HCT116 (cell line): ENCODE results near the gene NCAPG2. TPM values are rescaled to one million over a fixed set of nuclear protein-coding genes. Genes with fewer than 3 reads are reported as not detected.

Source experiments
- ATAC-seq: fragments of 200-7000 bp; cut with Tn5 transposase; 2 replicates; pipeline ENCODE4 v1.9.1; 2020; ENCODE audit warnings: mild to moderate bottlenecking, moderate library complexity
- BruUV-seq: library from RNA; stranded (reverse); fragments of 400-500 nt; replicated peaks from 2 replicates; lab custom pipeline; 2021; lab: Mats Ljungman, UMichigan
- CTCF ChIA-PET: fragments of 300-600 bp; sonication (Branson Sonifier 250); formaldehyde crosslinking; loops from one replicate; lab custom pipeline; 2021; ENCODE audit warnings: antibody characterized with exemption; lab: Charles Lee
- POLR2A ChIA-PET: fragments of 300-600, 350-600 bp; sonication (Branson Sonifier 250); formaldehyde crosslinking; loops from one replicate; lab custom pipeline; 2021; ENCODE audit warnings: antibody characterized with exemption; lab: Charles Lee
- RAD21 ChIA-PET, 2 experiments: fragments of 300-600 bp; sonication (Branson Sonifier 250); formaldehyde crosslinking; loops; one replicate each; lab custom pipeline; 2023; ENCODE audit warnings: low total read pairs in 2 of 2; ENCODE audit not compliant: uncharacterized antibody in 2 of 2, unreplicated experiment in 2 of 2, low non-redundant PET in 1 of 2; lab: Charles Lee
- DNase-seq: peaks from one replicate; pipeline ENCODE4 v3.0.0-alpha.2; 2010; ENCODE audit warnings: low read depth, low spot score
- H2AFZ ChIP-seq: fragments of 200-600 bp; shearing (Covaris generic), sonication (generic); 2 replicates; pipeline ENCODE4 v1.6.1; 2017; ENCODE audit warnings: low read depth, mixed run types, mixed read lengths, antibody characterized with exemption, low read length; ENCODE audit not compliant: poor library complexity, severe bottlenecking
- H3K27ac ChIP-seq: 2 replicates; pipeline ENCODE4 v1.5.1; 2012; ENCODE audit warnings: low read depth, low read length
- H3K27me3 ChIP-seq: fragments of 200-600 bp; sonication (generic); 2 replicates; pipeline ENCODE4 v1.6.1; 2016; ENCODE audit warnings: mixed run types, low read length, mixed read lengths; ENCODE audit not compliant: insufficient read depth
- H3K36me3 ChIP-seq, 2 experiments: fragments of 200-500 bp in 1 of 2; fragments of 200-600 bp in 1 of 2; sonication (Bioruptor generic) in 1 of 2; sonication (generic) in 1 of 2; 2 replicates each; pipeline versions ENCODE4 v1.5.1 to v1.6.1; 2014 to 2016; ENCODE audit warnings: low read length in 2 of 2, inconsistent platforms in 1 of 2, mixed read lengths in 1 of 2, mixed run types in 1 of 2; ENCODE audit not compliant: insufficient read depth in 2 of 2, control insufficient read depth in 1 of 2
- H3K4me1 ChIP-seq, 2 experiments: fragments of 200-600 bp in 1 of 2; sonication (generic) in 1 of 2; 2 replicates each; pipeline versions ENCODE4 v1.5.1 to v1.6.1; 2012 to 2017; ENCODE audit warnings: low read length in 2 of 2, inconsistent platforms in 1 of 2, mild to moderate bottlenecking in 1 of 2, mixed read lengths in 1 of 2, mixed run types in 1 of 2, moderate library complexity in 1 of 2; ENCODE audit not compliant: insufficient read depth in 2 of 2, control insufficient read depth in 1 of 2
- H3K4me2 ChIP-seq: fragments of 200-600 bp; sonication (generic); 2 replicates; pipeline ENCODE4 v1.6.1; 2017; ENCODE audit warnings: mixed run types, low read length, mixed read lengths
- H3K4me3 ChIP-seq, 2 experiments: fragments of 200-600 bp in 1 of 2; sonication (generic) in 1 of 2; replicated peaks in 1 of 2; 2 replicates each; pipeline ENCODE4 v1.5.1; 2011 to 2016; ENCODE audit warnings: low read length in 2 of 2, control low read depth in 1 of 2, low read depth in 1 of 2, mild to moderate bottlenecking in 1 of 2, mixed read lengths in 1 of 2, mixed run types in 1 of 2
- H3K79me2 ChIP-seq: fragments of 200-600 bp; sonication (generic); 2 replicates; pipeline ENCODE4 v1.6.1; 2017; ENCODE audit warnings: mild to moderate bottlenecking, mixed run types, low read length, moderate library complexity, mixed read lengths; ENCODE audit not compliant: insufficient read depth
- H3K9ac ChIP-seq: fragments of 200-600 bp; sonication (generic); 2 replicates; pipeline ENCODE4 v1.6.1; 2016; ENCODE audit warnings: low read length, mixed read lengths
- H3K9me2 ChIP-seq: fragments of 200-600 bp; sonication (generic), shearing (Covaris generic); 2 replicates; pipeline ENCODE4 v1.6.1; 2017; ENCODE audit warnings: mixed run types, mild to moderate bottlenecking, moderate library complexity; ENCODE audit not compliant: insufficient read depth
- H3K9me3 ChIP-seq, 2 experiments: fragments of 200-500 bp in 1 of 2; fragments of 200-600 bp in 1 of 2; sonication (Bioruptor generic) in 1 of 2; sonication (generic) in 1 of 2; 2 replicates each; pipeline ENCODE4 v1.6.1; 2014 to 2017; ENCODE audit warnings: low read length in 2 of 2, mixed read lengths in 2 of 2, inconsistent platforms in 1 of 2, low read depth in 1 of 2, mild to moderate bottlenecking in 1 of 2, mixed run types in 1 of 2, moderate library complexity in 1 of 2; ENCODE audit not compliant: control insufficient read depth in 1 of 2, insufficient read depth in 1 of 2
- H4K20me1 ChIP-seq: fragments of 200-600 bp; sonication (generic), shearing (Covaris generic); 2 replicates; pipeline ENCODE4 v1.6.1; 2017; ENCODE audit warnings: mixed run types, mild to moderate bottlenecking, moderate library complexity; ENCODE audit not compliant: insufficient read depth
- CBX3 ChIP-seq: IDR thresholded peaks from 2 replicates; pipeline ENCODE4 v1.6.1; 2012; ENCODE audit warnings: low read depth
- EZH2 ChIP-seq: fragments of 200-600 bp; sonication (generic); IDR thresholded peaks from 2 replicates; pipeline ENCODE4 v1.6.1; 2017; ENCODE audit warnings: antibody characterized with exemption, mixed run types
- FOSL1 ChIP-seq: IDR thresholded peaks from 2 replicates; pipeline ENCODE4 v1.6.1; 2012; ENCODE audit warnings: low read depth
- POLR2A ChIP-seq: IDR thresholded peaks from 2 replicates; pipeline ENCODE4 v1.7.0; 2011; ENCODE audit warnings: borderline replicate concordance; ENCODE audit not compliant: insufficient read depth, insufficient read length; ENCODE audit errors: extremely low read depth
- RAD21 ChIP-seq: IDR thresholded peaks from 2 replicates; pipeline ENCODE4 v1.6.1; 2012; ENCODE audit warnings: low read depth, mild to moderate bottlenecking
- SP1 ChIP-seq: IDR thresholded peaks from 2 replicates; pipeline ENCODE4 v1.6.1; 2012; ENCODE audit warnings: low read depth
- TCF7L2 ChIP-seq: IDR thresholded peaks from 2 replicates; pipeline ENCODE4 v1.7.0; 2011; ENCODE audit warnings: borderline replicate concordance, inconsistent platforms; ENCODE audit not compliant: insufficient read depth, insufficient read length; ENCODE audit errors: extremely low read depth
- ZFX ChIP-seq: fragments of 450-650 bp; IDR thresholded peaks from 2 replicates; pipeline ENCODE4 v1.6.1; 2017
- ZNF274 ChIP-seq: fragments of 200-500 bp; sonication (Bioruptor generic); IDR thresholded peaks from 2 replicates; pipeline ENCODE4 v1.6.1; 2014; ENCODE audit warnings: mild to moderate bottlenecking, low read depth, low read length, inconsistent platforms
- intact Hi-C: fragments of 100-400 bp; cut with micrococcal nuclease; formaldehyde crosslinking; loops from 2 replicates; pipeline ENCODE4 v1.10.0; 2022
- total RNA-seq: library from RNA; stranded (reverse); gene quantifications from one replicate; pipeline ENCODE4 v1.2.1, GENCODE V29; 2021; ENCODE audit not compliant: unreplicated experiment
- TF ChIP-seq, protein P1 (sequence below): IDR thresholded peaks from 2 replicates; pipeline ENCODE4 v1.6.1; 2011; ENCODE audit warnings: mild to moderate bottlenecking, low read length, moderate library complexity; ENCODE audit not compliant: insufficient replicate concordance; ENCODE audit errors: extremely low read depth
- TF ChIP-seq, protein P2 (sequence below): IDR thresholded peaks from 2 replicates; pipeline ENCODE4 v1.6.1; 2012
- TF ChIP-seq, protein P3 (sequence below), 3 experiments: fragments of 200-600 bp in 1 of 3; sonication (generic) in 1 of 3; IDR thresholded peaks in 2 of 3; conservative IDR thresholded peaks in 1 of 3; 2 replicates each; pipeline ENCODE4 v1.5.1; 2012 to 2017; ENCODE audit warnings: low read depth in 2 of 3, low read length in 2 of 3, antibody characterized with exemption in 1 of 3, borderline replicate concordance in 1 of 3, control low read depth in 1 of 3, mild to moderate bottlenecking in 1 of 3, mixed read lengths in 1 of 3, mixed run types in 1 of 3, moderate library complexity in 1 of 3; ENCODE audit not compliant: insufficient read depth in 1 of 3
- TF ChIP-seq, protein P4 (sequence below): IDR thresholded peaks from 2 replicates; pipeline ENCODE4 v1.6.1; 2012; ENCODE audit warnings: low read depth

Gene NCAPG2
- total RNA-seq, 1 experiment from 2014 or later: 73.1 TPM

DNA sequence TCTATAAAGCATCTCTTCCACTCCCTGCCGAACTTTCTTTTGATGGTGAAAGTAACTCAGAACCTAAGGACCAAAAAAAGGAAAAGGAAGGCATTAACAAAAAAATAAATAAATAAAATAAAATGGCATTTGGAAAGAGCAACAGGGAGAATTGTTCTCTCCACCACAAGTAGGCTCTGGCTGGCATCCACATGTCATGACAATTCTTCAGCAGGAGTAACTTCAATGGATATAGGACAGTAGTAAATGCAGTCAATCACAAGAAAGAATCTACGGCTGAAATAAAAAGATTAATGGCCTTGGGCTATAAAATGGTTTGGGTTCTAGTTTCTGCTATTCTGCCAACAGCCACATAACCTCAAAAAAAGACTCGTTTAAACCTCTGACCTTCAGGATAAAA is 23.9 kb downstream of the NCAPG2 start:
- intact Hi-C loops: no loop called here

More for the DNA sequence above, 23.9 kb downstream of the NCAPG2 start:
- no peak overlapping the region for H2AFZ ChIP-seq
- ChIA-PET RAD21 (no interaction called here), POLR2A (no interaction called here), CTCF (no interaction called here)
- no peaks in the 10 kb centered on the region; the same call in 1 of the 2 replicates for H4K20me1 ChIP-seq
- peaks cover 19% of the 10 kb centered on the region for H3K79me2 ChIP-seq
- ATAC-seq (no peak), DNase-seq (no peak)
- H3K4me2 ChIP-seq: no peak overlapping the region
- TF ChIP-seq SP1 (no peak), RAD21 (no peak), TCF7L2 (no peak), CBX3 (no peak), FOSL1 (no peak), EZH2 (no peak), ZNF274 (no peak), ZFX (no peak), POLR2A (no peak)
- TF ChIP-seq, protein P1, sequence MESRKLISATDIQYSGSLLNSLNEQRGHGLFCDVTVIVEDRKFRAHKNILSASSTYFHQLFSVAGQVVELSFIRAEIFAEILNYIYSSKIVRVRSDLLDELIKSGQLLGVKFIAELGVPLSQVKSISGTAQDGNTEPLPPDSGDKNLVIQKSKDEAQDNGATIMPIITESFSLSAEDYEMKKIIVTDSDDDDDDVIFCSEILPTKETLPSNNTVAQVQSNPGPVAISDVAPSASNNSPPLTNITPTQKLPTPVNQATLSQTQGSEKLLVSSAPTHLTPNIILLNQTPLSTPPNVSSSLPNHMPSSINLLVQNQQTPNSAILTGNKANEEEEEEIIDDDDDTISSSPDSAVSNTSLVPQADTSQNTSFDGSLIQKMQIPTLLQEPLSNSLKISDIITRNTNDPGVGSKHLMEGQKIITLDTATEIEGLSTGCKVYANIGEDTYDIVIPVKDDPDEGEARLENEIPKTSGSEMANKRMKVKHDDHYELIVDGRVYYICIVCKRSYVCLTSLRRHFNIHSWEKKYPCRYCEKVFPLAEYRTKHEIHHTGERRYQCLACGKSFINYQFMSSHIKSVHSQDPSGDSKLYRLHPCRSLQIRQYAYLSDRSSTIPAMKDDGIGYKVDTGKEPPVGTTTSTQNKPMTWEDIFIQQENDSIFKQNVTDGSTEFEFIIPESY: no peak
- TF ChIP-seq, protein P2, sequence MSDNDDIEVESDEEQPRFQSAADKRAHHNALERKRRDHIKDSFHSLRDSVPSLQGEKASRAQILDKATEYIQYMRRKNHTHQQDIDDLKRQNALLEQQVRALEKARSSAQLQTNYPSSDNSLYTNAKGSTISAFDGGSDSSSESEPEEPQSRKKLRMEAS: no peak
- TF ChIP-seq, protein P3, sequence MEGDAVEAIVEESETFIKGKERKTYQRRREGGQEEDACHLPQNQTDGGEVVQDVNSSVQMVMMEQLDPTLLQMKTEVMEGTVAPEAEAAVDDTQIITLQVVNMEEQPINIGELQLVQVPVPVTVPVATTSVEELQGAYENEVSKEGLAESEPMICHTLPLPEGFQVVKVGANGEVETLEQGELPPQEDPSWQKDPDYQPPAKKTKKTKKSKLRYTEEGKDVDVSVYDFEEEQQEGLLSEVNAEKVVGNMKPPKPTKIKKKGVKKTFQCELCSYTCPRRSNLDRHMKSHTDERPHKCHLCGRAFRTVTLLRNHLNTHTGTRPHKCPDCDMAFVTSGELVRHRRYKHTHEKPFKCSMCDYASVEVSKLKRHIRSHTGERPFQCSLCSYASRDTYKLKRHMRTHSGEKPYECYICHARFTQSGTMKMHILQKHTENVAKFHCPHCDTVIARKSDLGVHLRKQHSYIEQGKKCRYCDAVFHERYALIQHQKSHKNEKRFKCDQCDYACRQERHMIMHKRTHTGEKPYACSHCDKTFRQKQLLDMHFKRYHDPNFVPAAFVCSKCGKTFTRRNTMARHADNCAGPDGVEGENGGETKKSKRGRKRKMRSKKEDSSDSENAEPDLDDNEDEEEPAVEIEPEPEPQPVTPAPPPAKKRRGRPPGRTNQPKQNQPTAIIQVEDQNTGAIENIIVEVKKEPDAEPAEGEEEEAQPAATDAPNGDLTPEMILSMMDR (IDR thresholded peaks at IDR 0.05 in 2 of 3, conservative IDR thresholded peaks at IDR 0.05 in 1 of 3; ENCODE audit: borderline replicate concordance in 1 of 3, insufficient read depth in 1 of 3, low read depth in 2 of 3, low read length in 2 of 3): no peak
- TF ChIP-seq, protein P4, sequence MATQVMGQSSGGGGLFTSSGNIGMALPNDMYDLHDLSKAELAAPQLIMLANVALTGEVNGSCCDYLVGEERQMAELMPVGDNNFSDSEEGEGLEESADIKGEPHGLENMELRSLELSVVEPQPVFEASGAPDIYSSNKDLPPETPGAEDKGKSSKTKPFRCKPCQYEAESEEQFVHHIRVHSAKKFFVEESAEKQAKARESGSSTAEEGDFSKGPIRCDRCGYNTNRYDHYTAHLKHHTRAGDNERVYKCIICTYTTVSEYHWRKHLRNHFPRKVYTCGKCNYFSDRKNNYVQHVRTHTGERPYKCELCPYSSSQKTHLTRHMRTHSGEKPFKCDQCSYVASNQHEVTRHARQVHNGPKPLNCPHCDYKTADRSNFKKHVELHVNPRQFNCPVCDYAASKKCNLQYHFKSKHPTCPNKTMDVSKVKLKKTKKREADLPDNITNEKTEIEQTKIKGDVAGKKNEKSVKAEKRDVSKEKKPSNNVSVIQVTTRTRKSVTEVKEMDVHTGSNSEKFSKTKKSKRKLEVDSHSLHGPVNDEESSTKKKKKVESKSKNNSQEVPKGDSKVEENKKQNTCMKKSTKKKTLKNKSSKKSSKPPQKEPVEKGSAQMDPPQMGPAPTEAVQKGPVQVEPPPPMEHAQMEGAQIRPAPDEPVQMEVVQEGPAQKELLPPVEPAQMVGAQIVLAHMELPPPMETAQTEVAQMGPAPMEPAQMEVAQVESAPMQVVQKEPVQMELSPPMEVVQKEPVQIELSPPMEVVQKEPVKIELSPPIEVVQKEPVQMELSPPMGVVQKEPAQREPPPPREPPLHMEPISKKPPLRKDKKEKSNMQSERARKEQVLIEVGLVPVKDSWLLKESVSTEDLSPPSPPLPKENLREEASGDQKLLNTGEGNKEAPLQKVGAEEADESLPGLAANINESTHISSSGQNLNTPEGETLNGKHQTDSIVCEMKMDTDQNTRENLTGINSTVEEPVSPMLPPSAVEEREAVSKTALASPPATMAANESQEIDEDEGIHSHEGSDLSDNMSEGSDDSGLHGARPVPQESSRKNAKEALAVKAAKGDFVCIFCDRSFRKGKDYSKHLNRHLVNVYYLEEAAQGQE: no peak
- no peak overlapping the region for H3K9ac ChIP-seq
- H3K36me3 ChIP-seq: peaks cover 23 to 38% of the 10 kb centered on the region in 2 experiments
- H3K27me3 ChIP-seq: no peaks in the 10 kb centered on the region
- BruUV-seq: no TSS peak
- no peaks in the 10 kb centered on the region for H3K9me3 ChIP-seq
- no peaks in the 10 kb centered on the region for H3K4me1 ChIP-seq
- H3K27ac ChIP-seq: no peak overlapping the region
- H3K9me2 ChIP-seq: no peaks in the 10 kb centered on the region
- no peak overlapping the region for H3K4me3 ChIP-seq
